GM19395 (cell line): ENCODE data around the gene NOS3.

ENCODE experiments used
- ATAC-seq: cut with Tn5 transposase; IDR thresholded peaks from one replicate; pipeline ENCODE4 v1.9.1; 2021; ENCODE audit warnings: mild to moderate bottlenecking, moderate library complexity; ENCODE audit not compliant: unreplicated experiment

The NOS3 gene

GRCh38 chr7:150977382-150978125 lies 13.3 kb upstream of the NOS3 start:
- no peak for ATAC-seq

GRCh38 chr7:150978126-150978789 lies 12.6 kb upstream of the NOS3 start, which contains the start of gene KCNH2:
Gene KCNH2 (minus strand): TSS chr7:150978321. CDS start chr7:150977913, 408 bp downstream.
- ATAC-seq: no peak

GRCh38 chr7:150979713-150980390 lies 11.0 kb upstream of the NOS3 start:
- ATAC-seq: no peak

GRCh38 chr7:150980663-150981062 lies 10.2 kb upstream of the NOS3 start:
- no peak for ATAC-seq

- ATAC-seq: no peak
Measured at GRCh38 chr7:150981644-150982043, 9.2 kb upstream of the NOS3 start.

GRCh38 chr7:150982351-150982750 lies 8.5 kb upstream of the NOS3 start:
- ATAC-seq: no peak

GRCh38 chr7:150983893-150984368 lies 6.9 kb upstream of the NOS3 start:
- ATAC-seq: no peak

GRCh38 chr7:150986099-150986512 lies 4.7 kb upstream of the NOS3 start:
- ATAC-seq: no peak

- no peak for ATAC-seq
Measured at GRCh38 chr7:150986556-150986955, 4.3 kb upstream of the NOS3 start.

- peak; percentile 50 for ATAC-seq
Measured at GRCh38 chr7:150988230-150989226, 2.3 kb upstream of the NOS3 start.

GRCh38 chr7:150989456-150989855 lies 1.4 kb upstream of the NOS3 start:
- no peak for ATAC-seq

- no peak for ATAC-seq
Measured at GRCh38 chr7:150992051-150992640, 1.3 kb downstream of the NOS3 start.

GRCh38 chr7:150992833-150993302 lies 2.1 kb downstream of the NOS3 start:
- no peak for ATAC-seq

- no peak for ATAC-seq
Measured at GRCh38 chr7:150993511-150993910, 2.7 kb downstream of the NOS3 start.

GRCh38 chr7:150994141-150994837 lies 3.5 kb downstream of the NOS3 start:
- ATAC-seq: no peak

GRCh38 chr7:150994838-150995510 lies 4.2 kb downstream of the NOS3 start:
- no peak for ATAC-seq

- no peak for ATAC-seq
Measured at GRCh38 chr7:150996376-150997074, 5.7 kb downstream of the NOS3 start.

- ATAC-seq: no peak
Measured at GRCh38 chr7:150997075-150997511, 6.3 kb downstream of the NOS3 start.
